Measurements from ENCODE around the gene DHX38.

Gene DHX38

DNA sequence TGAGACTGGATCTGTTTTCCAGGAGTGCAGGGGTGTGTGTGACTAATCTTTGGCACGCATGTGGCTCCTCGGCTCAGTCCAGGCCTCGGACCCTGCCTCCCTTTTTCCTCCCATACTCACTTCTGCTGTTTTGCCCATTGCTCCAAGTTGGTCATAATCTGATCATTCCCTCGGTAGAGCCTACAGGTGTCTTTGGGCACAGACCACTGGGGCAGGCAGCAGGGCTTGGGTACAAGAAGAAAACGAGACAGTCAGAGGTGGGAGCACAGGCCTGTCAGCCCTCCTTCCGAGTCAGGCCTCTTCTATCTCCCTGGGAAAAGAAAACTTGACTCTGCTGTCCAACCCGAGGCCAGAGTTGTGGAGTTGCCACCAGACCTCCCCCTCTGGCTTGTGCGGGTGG, 29.8 kb downstream of the DHX38 start:
- Mint-ChIP-seq H3K9me3 (no peaks in the 10 kb centered on the region), H3K27me3 (no peaks in the 10 kb centered on the region), H3K4me1 (no peaks in the 10 kb centered on the region), H3K4me3 (no peak overlapping the region), H3K36me3 (ENCODE audit: low read depth) (no peaks in the 10 kb centered on the region), H3K27ac (no peak overlapping the region)
- no peak for ATAC-seq
- DNase-seq, result no peak

- Mint-ChIP-seq H3K9me3 (no peaks in the 10 kb centered on the region), H3K27me3 (no peaks in the 10 kb centered on the region), H3K4me1 (no peaks in the 10 kb centered on the region), H3K4me3 (no peak overlapping the region), H3K27ac (no peak overlapping the region), H3K36me3 (ENCODE audit: low read depth) (no peaks in the 10 kb centered on the region)
- ATAC-seq (no peak), DNase-seq (no peak)
Observed at GRCh38 chr16:72124148-72124547, 30.5 kb downstream of the DHX38 start.

DNA sequence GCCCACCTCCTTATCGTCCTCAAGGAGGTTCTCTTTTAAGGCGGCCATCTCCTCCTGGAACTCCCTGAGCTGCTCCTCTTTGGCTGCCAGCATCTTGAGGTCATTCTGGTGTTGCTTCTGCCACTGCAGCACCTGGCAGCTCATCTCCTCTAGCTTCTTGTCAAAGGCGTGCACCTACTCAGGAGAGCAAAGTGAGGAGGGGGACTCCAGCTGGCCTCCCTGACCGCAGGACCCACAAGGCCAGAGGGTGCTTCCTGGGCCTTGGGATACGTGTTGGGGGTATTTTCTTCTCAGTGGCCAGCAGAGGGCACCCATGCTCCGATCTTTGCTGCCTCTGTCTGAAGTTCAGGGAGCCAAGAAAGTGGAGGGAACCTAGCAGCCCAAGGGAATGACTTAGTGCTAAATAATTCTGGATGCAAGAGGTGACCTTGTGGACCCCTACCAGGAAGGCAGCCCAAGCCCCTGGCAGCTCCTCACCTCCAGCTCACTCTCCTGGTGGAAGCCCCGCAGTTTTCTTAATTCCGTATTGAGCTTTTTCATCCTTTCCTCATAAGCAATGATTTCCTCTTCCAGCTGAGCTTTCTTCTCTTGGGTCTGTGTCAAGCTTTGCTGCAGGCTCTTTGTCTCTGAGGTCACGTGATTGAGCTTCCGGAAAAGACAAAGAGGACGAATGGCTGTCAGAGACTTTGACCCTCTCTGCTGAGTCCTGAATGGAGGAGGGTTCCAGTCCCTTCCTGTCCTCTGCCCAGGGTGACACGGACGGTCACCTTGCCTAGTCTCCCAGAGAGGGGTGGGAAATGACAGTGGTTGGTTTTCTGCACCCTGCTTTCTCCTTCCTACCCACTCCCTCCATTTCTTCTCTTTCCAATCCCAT, 31.4 kb downstream of the DHX38 start:
- no peaks in the 10 kb centered on the region for H3K36me3 Mint-ChIP-seq (ENCODE audit: low read depth)

GRCh38 chr16:72125635-72126428, 32.2 kb downstream of the DHX38 start:
- Mint-ChIP-seq H3K36me3 (ENCODE audit: low read depth) (no peaks in the 10 kb centered on the region), H3K27me3 (no peaks in the 10 kb centered on the region), H3K27ac (no peak overlapping the region), H3K4me1 (no peaks in the 10 kb centered on the region), H3K4me3 (no peak overlapping the region), H3K9me3 (no peaks in the 10 kb centered on the region)
- DNase-seq, result no peak
- ATAC-seq, result no peak

More for the DNA sequence above, 31.4 kb downstream of the DHX38 start:
- Mint-ChIP-seq H3K27ac (no peak overlapping the region), H3K9me3 (no peaks in the 10 kb centered on the region), H3K4me1 (no peaks in the 10 kb centered on the region), H3K27me3 (no peaks in the 10 kb centered on the region), H3K4me3 (no peak overlapping the region)
- peak; percentile 57 for ATAC-seq
- DNase-seq, result peak; percentile 68

- no peak overlapping the region for H3K4me3 Mint-ChIP-seq
- no peak overlapping the region for H3K27ac Mint-ChIP-seq
- no peaks in the 10 kb centered on the region for H3K36me3 Mint-ChIP-seq (ENCODE audit: low read depth)
- DNase-seq, result no peak
- H3K27me3 Mint-ChIP-seq, result no peaks in the 10 kb centered on the region
- H3K4me1 Mint-ChIP-seq, result no peaks in the 10 kb centered on the region
- ATAC-seq, result no peak
- no peaks in the 10 kb centered on the region for H3K9me3 Mint-ChIP-seq
Observed at GRCh38 chr16:72126429-72126765, 32.8 kb downstream of the DHX38 start.

GRCh38 chr16:72128701-72129100, 35.1 kb downstream of the DHX38 start:
- Mint-ChIP-seq H3K27me3 (no peaks in the 10 kb centered on the region), H3K27ac (no peak overlapping the region), H3K4me1 (no peaks in the 10 kb centered on the region), H3K9me3 (no peaks in the 10 kb centered on the region), H3K36me3 (ENCODE audit: low read depth) (no peaks in the 10 kb centered on the region), H3K4me3 (no peak overlapping the region)
- DNase-seq (no peak), ATAC-seq (no peak)

DNA sequence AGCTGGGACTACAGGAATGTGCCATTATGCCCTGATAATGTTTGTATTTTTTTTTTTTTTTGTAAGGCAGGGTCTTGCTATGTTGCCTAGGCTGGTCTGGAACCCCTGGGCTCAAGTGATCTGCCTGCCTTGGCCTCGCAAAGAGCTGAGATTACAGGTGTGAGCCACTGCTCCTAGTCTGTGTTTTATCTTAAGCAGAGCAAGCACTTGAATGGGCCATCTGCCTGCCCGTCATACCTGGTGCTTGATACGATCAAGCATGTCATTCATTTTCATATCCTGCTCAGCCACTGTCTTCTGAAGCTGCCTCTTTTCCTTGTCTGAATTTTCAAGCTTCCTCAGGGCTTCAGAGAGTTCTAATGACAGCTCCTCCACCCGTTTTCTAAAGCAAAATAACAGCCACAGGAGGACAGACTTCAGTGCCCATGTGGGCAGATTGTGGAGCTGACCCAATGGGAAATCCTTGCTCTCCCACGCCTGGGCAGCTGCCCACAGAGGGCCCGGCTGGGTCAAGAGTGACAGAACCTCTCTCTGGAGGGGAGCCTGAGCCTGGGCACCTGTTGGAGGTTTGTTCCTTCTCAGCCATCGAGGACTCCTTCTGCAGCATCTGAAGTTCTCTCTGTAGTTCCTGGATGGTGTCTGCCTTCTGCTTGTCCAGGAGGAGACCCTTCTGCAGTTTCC, 36.5 kb downstream of the DHX38 start:
- no peak for DNase-seq
- Mint-ChIP-seq H3K4me1 (no peaks in the 10 kb centered on the region), H3K36me3 (ENCODE audit: low read depth) (no peaks in the 10 kb centered on the region)

GRCh38 chr16:72131036-72131435, 37.4 kb downstream of the DHX38 start:
- Mint-ChIP-seq H3K4me1 (no peaks in the 10 kb centered on the region), H3K9me3 (no peaks in the 10 kb centered on the region), H3K27me3 (no peaks in the 10 kb centered on the region), H3K27ac (no peak overlapping the region), H3K36me3 (ENCODE audit: low read depth) (no peaks in the 10 kb centered on the region), H3K4me3 (no peak overlapping the region)
- DNase-seq (no peak), ATAC-seq (no peak)

More for the DNA sequence above, 36.5 kb downstream of the DHX38 start:
- Mint-ChIP-seq H3K27ac (no peak overlapping the region), H3K27me3 (no peaks in the 10 kb centered on the region), H3K4me3 (no peak overlapping the region), H3K9me3 (no peaks in the 10 kb centered on the region)
- no peak for ATAC-seq

GRCh38 chr16:72132726-72133125, 39.1 kb downstream of the DHX38 start:
- H3K4me1 Mint-ChIP-seq, result no peaks in the 10 kb centered on the region
- no peaks in the 10 kb centered on the region for H3K9me3 Mint-ChIP-seq
- H3K36me3 Mint-ChIP-seq (ENCODE audit: low read depth), result no peaks in the 10 kb centered on the region
- no peak overlapping the region for H3K4me3 Mint-ChIP-seq
- no peak for DNase-seq
- H3K27ac Mint-ChIP-seq, result no peak overlapping the region
- no peaks in the 10 kb centered on the region for H3K27me3 Mint-ChIP-seq
- ATAC-seq, result no peak

GRCh38 chr16:72134507-72134906, 40.9 kb downstream of the DHX38 start:
- Mint-ChIP-seq H3K9me3 (no peaks in the 10 kb centered on the region), H3K4me3 (no peak overlapping the region), H3K36me3 (ENCODE audit: low read depth) (no peaks in the 10 kb centered on the region), H3K27ac (no peak overlapping the region), H3K4me1 (no peaks in the 10 kb centered on the region), H3K27me3 (no peaks in the 10 kb centered on the region)
- DNase-seq (no peak), ATAC-seq (no peak)

GRCh38 chr16:72137380-72138063, 43.9 kb downstream of the DHX38 start:
- H3K4me1 Mint-ChIP-seq, result no peaks in the 10 kb centered on the region
- ATAC-seq, result no peak
- H3K4me3 Mint-ChIP-seq, result no peak overlapping the region
- no peaks in the 10 kb centered on the region for H3K9me3 Mint-ChIP-seq
- no peak overlapping the region for H3K27ac Mint-ChIP-seq
- no peaks in the 10 kb centered on the region for H3K27me3 Mint-ChIP-seq
- no peak for DNase-seq
- no peaks in the 10 kb centered on the region for H3K36me3 Mint-ChIP-seq (ENCODE audit: low read depth)

GRCh38 chr16:72138064-72138572, 44.5 kb downstream of the DHX38 start:
- Mint-ChIP-seq H3K9me3 (no peaks in the 10 kb centered on the region), H3K4me1 (no peaks in the 10 kb centered on the region), H3K36me3 (ENCODE audit: low read depth) (no peaks in the 10 kb centered on the region), H3K27ac (no peak overlapping the region), H3K27me3 (no peaks in the 10 kb centered on the region), H3K4me3 (no peak overlapping the region)
- no peak for DNase-seq
- ATAC-seq, result no peak

DNA sequence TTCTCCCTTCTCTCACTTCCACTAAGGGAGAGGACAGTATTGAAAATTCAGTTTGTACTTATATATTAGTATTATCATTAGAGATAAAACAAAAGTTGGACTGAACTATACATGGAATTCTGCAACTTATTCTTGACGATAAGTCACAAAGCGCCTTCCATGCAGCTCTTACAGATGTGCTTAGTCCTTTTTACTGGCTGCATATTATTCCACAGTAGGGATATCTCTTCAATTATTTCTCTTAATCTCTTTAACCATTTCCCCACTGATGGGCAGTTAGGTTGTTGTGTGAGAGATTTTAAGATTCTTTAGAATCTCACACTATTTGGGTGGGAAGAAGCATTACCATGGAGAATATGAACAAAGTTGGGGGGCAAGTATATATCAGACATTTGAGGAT, 46.3 kb downstream of the DHX38 start:
- Mint-ChIP-seq H3K4me1 (no peaks in the 10 kb centered on the region), H3K27me3 (no peaks in the 10 kb centered on the region), H3K4me3 (no peak overlapping the region), H3K36me3 (ENCODE audit: low read depth) (no peaks in the 10 kb centered on the region), H3K27ac (no peak overlapping the region), H3K9me3 (no peaks in the 10 kb centered on the region)
- ATAC-seq (no peak), DNase-seq (no peak)

DNA sequence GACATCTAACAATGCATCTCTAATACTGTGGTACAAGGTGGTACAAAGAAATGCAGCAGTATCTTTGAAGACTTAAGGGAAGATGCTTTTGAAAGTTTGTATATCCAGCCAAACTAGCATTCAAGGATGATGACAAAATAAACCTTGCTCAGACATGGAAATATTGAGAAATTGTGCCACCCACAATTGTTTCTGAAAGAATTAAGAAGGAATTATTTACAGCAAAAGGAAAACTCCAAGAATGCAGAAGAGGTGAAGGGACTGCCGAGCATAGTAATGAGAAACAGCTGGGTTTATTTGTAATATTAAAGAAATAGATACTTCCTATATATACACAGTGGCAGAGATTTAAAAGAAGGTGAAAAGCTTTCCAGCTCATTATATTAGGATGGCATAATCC, 48.8 kb downstream of the DHX38 start:
- no peaks in the 10 kb centered on the region for H3K36me3 Mint-ChIP-seq (ENCODE audit: low read depth)

More for the DNA sequence above, 48.8 kb downstream of the DHX38 start:
- Mint-ChIP-seq H3K9me3 (peaks cover under 1% of the 10 kb centered on the region), H3K27ac (no peak overlapping the region), H3K27me3 (no peaks in the 10 kb centered on the region), H3K4me3 (no peak overlapping the region), H3K4me1 (no peaks in the 10 kb centered on the region)
- ATAC-seq (no peak), DNase-seq (no peak)
